Psoas muscle (tissue), 8 donors: Measurements from ENCODE around the gene CTCFL. TPM values are rescaled to one million over a fixed set of nuclear protein-coding genes. Genes with fewer than 3 reads are reported as not detected.

Source experiments
- ATAC-seq, 4 donors: fragments of 200-7000 bp; cut with Tn5 transposase; one replicate each; pipeline ENCODE4 v1.9.1; 2020; ENCODE audit warnings: moderate library complexity in 3 of 4, mild to moderate bottlenecking in 2 of 4
- DNase-seq, 2 donors: peaks; one replicate each; pipeline ENCODE4 v3.0.0-alpha.2; 2020
- H3K27ac ChIP-seq: fragments of 200-600 bp; one replicate; pipeline ENCODE4 v1.8.0; 2022
- H3K27me3 ChIP-seq, 3 donors: fragments of 200-600 bp in 1 of 3; one replicate each; pipeline versions ENCODE4 v1.6.1 to v1.8.0; 2013 to 2022; ENCODE audit warnings: low read length in 2 of 3, mild to moderate bottlenecking in 2 of 3, moderate library complexity in 1 of 3; ENCODE audit not compliant: insufficient read depth in 3 of 3
- H3K36me3 ChIP-seq, 2 donors: fragments of 200-600 bp in 1 of 2; one replicate each; pipeline versions ENCODE4 v1.6.1 to v1.8.0; 2013 to 2022; ENCODE audit warnings: low read depth in 1 of 2, mild to moderate bottlenecking in 1 of 2, moderate library complexity in 1 of 2; ENCODE audit not compliant: insufficient read depth in 1 of 2
- H3K4me1 ChIP-seq: fragments of 200-600 bp; one replicate; pipeline ENCODE4 v1.8.0; 2022
- H3K4me3 ChIP-seq: fragments of 200-600 bp; one replicate; pipeline ENCODE4 v1.8.0; 2022; ENCODE audit warnings: mild to moderate bottlenecking
- H3K9me3 ChIP-seq: fragments of 200-600 bp; one replicate; pipeline ENCODE4 v1.8.0; 2022
- CTCF ChIP-seq: fragments of 200-600 bp; IDR thresholded peaks from one replicate; pipeline ENCODE4 v1.8.0; 2022; ENCODE audit warnings: antibody characterized with exemption
- WGBS, 3 donors: extraction: QIAGEN DNeasy Blood & Tissue Kit; methylation state at CpG; one replicate each; pipeline versions ENCODE4 v1.1.6 to v1.1.7; 2013; 5-methylcytosine and 5-hydroxymethylcytosine counted together
- intact Hi-C, 2 donors: fragments of 100-400 bp; cut with DNase I; formaldehyde crosslinking; loops; one replicate each; pipeline versions ENCODE4 v1.11.0 to v1.14.2; 2022
- polyA plus RNA-seq, 3 donors: library from polyadenylated mRNA; stranded (reverse); fragments of 200-250 nt; gene quantifications; one replicate each; pipeline ENCODE4 v1.2.3, GENCODE V29; 2013
- total RNA-seq, 4 donors: library from RNA; stranded (reverse); fragmentation: NEBNext Ultra II Directional in 2 of 4; extraction: Animal tissue kit (Norgen Biotek cat#: 25700) in 2 of 4; gene quantifications; one replicate each; pipeline versions ENCODE4 v1.2.1 to v1.2.4, GENCODE V29; 2021 to 2023
- donor health status: healthy with polysubstance abuse.
- donor health status: DM: no; HTN: no; CAD: no; lungs with moderate emphysema.
- donor health status: Bipolar disorder and iron deficiency.
- donor health status: healthy.
- donor health status: DM: yes; HTN: yes; CAD: no.
- donor health status: DM: no; HTN: no; CAD: no.
- donor health status: DM: no; HTN: no; CAD: no.
- donor health status: DM: yes; HTN: yes; CAD: no.

Gene CTCFL
- total and polyA plus RNA-seq, 7 donors, result not detected

GRCh38 chr20:57552471-57552870 lies 27.5 kb upstream of the CTCFL start:
- TF ChIP-seq CTCF, result no peak
- H3K27ac ChIP-seq, result no peak overlapping the region
- H3K27me3 ChIP-seq, result peaks cover 0 to 43% (median under 1%) of the 10 kb centered on the region in 3 donors
- WGBS, 3 donors, result 79 to 90% (median 81%) methylated on average over 6 of the region's 6 CpGs
- H3K4me1 ChIP-seq, result no peaks in the 10 kb centered on the region
- ATAC-seq (no peak), DNase-seq (no peak)
- H3K4me3 ChIP-seq, result no peak overlapping the region
- no peaks in the 10 kb centered on the region for H3K36me3 ChIP-seq
- intact Hi-C loops, result no loop called here
- H3K9me3 ChIP-seq, result no peaks in the 10 kb centered on the region

GRCh38 chr20:57548177-57549058 lies 23.5 kb upstream of the CTCFL start:
- Histone ChIP-seq H3K4me1 (no peaks in the 10 kb centered on the region), H3K27ac (no peak overlapping the region), H3K4me3 (no peak overlapping the region), H3K36me3 (no peaks in the 10 kb centered on the region), H3K27me3 (peaks cover 0 to 31% (median 0%) of the 10 kb centered on the region in 3 donors), H3K9me3 (no peaks in the 10 kb centered on the region)
- ATAC-seq (no peak), DNase-seq (no peak)
- WGBS, 3 donors, result 62 to 73% (median 69%) methylated on average over 21 of the region's 21 CpGs
- intact Hi-C loops, result no loop called here
- no peak for TF ChIP-seq CTCF

- 84 to 90% (median 87%) methylated on average over 8 of the region's 8 CpGs for WGBS, 3 donors
- H3K27me3 ChIP-seq, result peaks cover 0 to 31% (median 0%) of the 10 kb centered on the region in 3 donors
These were observed 22.2 kb upstream of the CTCFL start for GRCh38 chr20:57546956-57547649.

GRCh38 chr20:57545927-57546662 lies 21.2 kb upstream of the CTCFL start:
- no peak for TF ChIP-seq CTCF
- no peaks in the 10 kb centered on the region for H3K9me3 ChIP-seq
- ATAC-seq, result no peak
- no peak overlapping the region for H3K27ac ChIP-seq
- no peaks in the 10 kb centered on the region for H3K36me3 ChIP-seq
- peaks cover 0 to 22% (median 0%) of the 10 kb centered on the region in 3 donors for H3K27me3 ChIP-seq
- WGBS, 3 donors, result 77 to 87% (median 79%) methylated on average over 12 of the region's 12 CpGs
- H3K4me3 ChIP-seq, result no peak overlapping the region
- intact Hi-C loops, result no loop called here
- H3K4me1 ChIP-seq, result no peaks in the 10 kb centered on the region
- no peak for DNase-seq

More at GRCh38 chr20:57546956-57547649, 22.2 kb upstream of the CTCFL start:
- H3K4me1 ChIP-seq, result no peaks in the 10 kb centered on the region
- no peak for DNase-seq
- H3K27ac ChIP-seq, result no peak overlapping the region
- no peak for ATAC-seq
- H3K9me3 ChIP-seq, result no peaks in the 10 kb centered on the region
- no peak for TF ChIP-seq CTCF
- no peak overlapping the region for H3K4me3 ChIP-seq
- intact Hi-C loops, result no loop called here
- no peaks in the 10 kb centered on the region for H3K36me3 ChIP-seq
